ENCODE data around the gene ANKRD11.

GRCh38 chr16:89344846-89345611, 145.3 kb downstream of the ANKRD11 start:
- no peak for TF ChIP-seq CTCF (IDR thresholded peaks at IDR 0.05)
- no peak for TF ChIP-seq POLR2A (IDR thresholded peaks at IDR 0.05)
